ENCODE results near the gene KLC1.

The KLC1 gene

GRCh38 chr14:103723748-103724081 lies 94.7 kb downstream of the KLC1 start:
- no peak overlapping the region for H3K4me3 ChIP-seq (ENCODE audit: low read depth, low read length)
- no peak for TF ChIP-seq CTCF (IDR thresholded peaks at IDR 0.05; ENCODE audit: borderline replicate concordance, insufficient read depth, low read depth, low read length)

GRCh38 chr14:103724116-103724515 lies 95.1 kb downstream of the KLC1 start:
- no peak for TF ChIP-seq CTCF (IDR thresholded peaks at IDR 0.05; ENCODE audit: borderline replicate concordance, insufficient read depth, low read depth, low read length)
- H3K4me3 ChIP-seq (ENCODE audit: low read depth, low read length), result no peak overlapping the region

GRCh38 chr14:103725001-103725682 lies 96.1 kb downstream of the KLC1 start:
- H3K4me3 ChIP-seq (ENCODE audit: low read depth, low read length), result no peak overlapping the region
- no peak for TF ChIP-seq CTCF (IDR thresholded peaks at IDR 0.05; ENCODE audit: borderline replicate concordance, insufficient read depth, low read depth, low read length)

- TF ChIP-seq CTCF (IDR thresholded peaks at IDR 0.05; ENCODE audit: borderline replicate concordance, insufficient read depth, low read depth, low read length), result no peak
- no peak overlapping the region for H3K4me3 ChIP-seq (ENCODE audit: low read depth, low read length)
Measured at GRCh38 chr14:103725739-103726395, 96.9 kb downstream of the KLC1 start.

- no peak overlapping the region for H3K4me3 ChIP-seq (ENCODE audit: low read depth, low read length)
- no peak for TF ChIP-seq CTCF (IDR thresholded peaks at IDR 0.05; ENCODE audit: borderline replicate concordance, insufficient read depth, low read depth, low read length)
Measured at GRCh38 chr14:103726474-103726873, 97.5 kb downstream of the KLC1 start.

GRCh38 chr14:103727313-103727980 lies 98.4 kb downstream of the KLC1 start:
- H3K4me3 ChIP-seq (ENCODE audit: low read depth, low read length), result no peak overlapping the region
- TF ChIP-seq CTCF (IDR thresholded peaks at IDR 0.05; ENCODE audit: borderline replicate concordance, insufficient read depth, low read depth, low read length), result no peak

- no peak for TF ChIP-seq CTCF (IDR thresholded peaks at IDR 0.05; ENCODE audit: borderline replicate concordance, insufficient read depth, low read depth, low read length)
- no peak overlapping the region for H3K4me3 ChIP-seq (ENCODE audit: low read depth, low read length)
Measured at GRCh38 chr14:103728141-103728540, 99.1 kb downstream of the KLC1 start.

All from GM12875 (cell line).